HFFc6 (cell line): ENCODE data around the gene DLAT. TPM values are rescaled to one million over a fixed set of nuclear protein-coding genes. Genes with fewer than 3 reads are reported as not detected.
"Not testable (repeated sequence)": the region's sequence is repeated elsewhere in the genome, so short reads cannot be mapped to it uniquely, and the experiment has no call there.

ENCODE experiments used
- DNase-seq: peaks from one replicate; pipeline ENCODE4 v3.0.0-alpha.2; 2018
- H3K27ac Mint-ChIP-seq: 2 replicates; pipeline ENCODE4 v1.8.0; 2020; ENCODE audit warnings: mild to moderate bottlenecking, mixed read lengths
- H3K27me3 Mint-ChIP-seq: 2 replicates; pipeline ENCODE4 v1.8.0; 2021; ENCODE audit warnings: mild to moderate bottlenecking, moderate library complexity, mixed read lengths; ENCODE audit not compliant: insufficient read depth
- H3K36me3 Mint-ChIP-seq: 2 replicates; pipeline ENCODE4 v1.8.0; 2021; ENCODE audit warnings: low read depth, mixed read lengths
- H3K4me1 Mint-ChIP-seq: 2 replicates; pipeline ENCODE4 v1.8.0; 2020; ENCODE audit warnings: low read depth, mixed read lengths
- H3K4me3 Mint-ChIP-seq: 2 replicates; pipeline ENCODE4 v1.8.0; 2020; ENCODE audit warnings: mild to moderate bottlenecking, moderate library complexity, mixed read lengths
- H3K9me3 Mint-ChIP-seq: 2 replicates; pipeline ENCODE4 v1.8.0; 2020; ENCODE audit warnings: mild to moderate bottlenecking, mixed read lengths
- CTCF ChIP-seq: fragments of 200-600 bp; sonication (generic); IDR thresholded peaks from 2 replicates; pipeline ENCODE4 v1.5.0; 2021; ENCODE audit warnings: antibody characterized with exemption, mild to moderate bottlenecking
- total RNA-seq, 6 experiments: library from RNA; stranded (reverse); fragmentation: NEBNext Ultra II Directional; extraction: Animal tissue kit (Norgen Biotek cat#: 25700); gene quantifications; 2 replicates in 1 of 6; 3 replicates in 5 of 6; pipeline ENCODE4 v1.2.3, GENCODE V29; 2021

The DLAT gene
- total RNA-seq, 6 experiments from 2014 or later, result 35.9 to 44.2 (median 42.1) TPM

GRCh38 chr11:111996669-111997068, 28.5 kb upstream of the DLAT start:
- not testable (repeated sequence) for H3K4me3 Mint-ChIP-seq, H3K27me3 Mint-ChIP-seq, H3K27ac Mint-ChIP-seq, H3K9me3 Mint-ChIP-seq, H3K36me3 Mint-ChIP-seq, H3K4me1 Mint-ChIP-seq
- DNase-seq, result peak; percentile 57
- peak; percentile 74 for TF ChIP-seq CTCF

- H3K36me3 Mint-ChIP-seq, result no peaks in the 10 kb centered on the region
- no peaks in the 10 kb centered on the region for H3K4me1 Mint-ChIP-seq
- no peak overlapping the region for H3K4me3 Mint-ChIP-seq
- H3K9me3 Mint-ChIP-seq, result no peaks in the 10 kb centered on the region
- H3K27me3 Mint-ChIP-seq, result no peaks in the 10 kb centered on the region; the same call in 1 of the 2 replicates
- no peak overlapping the region for H3K27ac Mint-ChIP-seq
- no peak for TF ChIP-seq CTCF
- no peak for DNase-seq
Observed at GRCh38 chr11:111999111-111999510, 26.1 kb upstream of the DLAT start.

GRCh38 chr11:112000703-112001102, 24.5 kb upstream of the DLAT start:
- DNase-seq, result no peak

GRCh38 chr11:112002491-112003216, 22.6 kb upstream of the DLAT start:
- Mint-ChIP-seq H3K27ac (no peak overlapping the region), H3K4me1 (no peaks in the 10 kb centered on the region), H3K4me3 (no peak overlapping the region), H3K36me3 (peaks cover 11% of the 10 kb centered on the region; the same call in 1 of the 2 replicates), H3K9me3 (no peaks in the 10 kb centered on the region; the same call in 1 of the 2 replicates), H3K27me3 (no peaks in the 10 kb centered on the region; the same call in none of the 2 replicates)
- no peak for DNase-seq
- no peak for TF ChIP-seq CTCF

More at GRCh38 chr11:112000703-112001102, 24.5 kb upstream of the DLAT start:
- Mint-ChIP-seq H3K27me3 (no peaks in the 10 kb centered on the region; the same call in 1 of the 2 replicates), H3K9me3 (no peaks in the 10 kb centered on the region), H3K4me3 (no peak overlapping the region), H3K27ac (no peak overlapping the region), H3K36me3 (peaks cover 5% of the 10 kb centered on the region; the same call in 1 of the 2 replicates), H3K4me1 (no peaks in the 10 kb centered on the region)
- TF ChIP-seq CTCF, result no peak

- Mint-ChIP-seq H3K27ac (no peak overlapping the region), H3K4me3 (no peak overlapping the region), H3K27me3 (no peaks in the 10 kb centered on the region; the same call in none of the 2 replicates), H3K9me3 (peaks cover 6% of the 10 kb centered on the region), H3K36me3 (peaks cover 16% of the 10 kb centered on the region), H3K4me1 (no peaks in the 10 kb centered on the region)
- peak; percentile 62 for TF ChIP-seq CTCF
- DNase-seq, result no peak
Observed at GRCh38 chr11:112004389-112004788, 20.8 kb upstream of the DLAT start.
